Measurements from ENCODE around the gene TM9SF4. TPM values are rescaled to one million over a fixed set of nuclear protein-coding genes. Genes with fewer than 3 reads are reported as not detected.

Gene TM9SF4
- total RNA-seq, 1 donor from 2014 or later, result 46.0 TPM

- Mint-ChIP-seq H3K27me3 (ENCODE audit: unreplicated experiment) (no peaks in the 10 kb centered on the region), H3K9me3 (ENCODE audit: unreplicated experiment) (no peaks in the 10 kb centered on the region), H3K4me1 (ENCODE audit: unreplicated experiment) (peaks cover 30% of the 10 kb centered on the region), H3K4me3 (ENCODE audit: unreplicated experiment) (no peak overlapping the region), H3K27ac (ENCODE audit: unreplicated experiment) (peak overlapping the region; percentile 77), H3K36me3 (ENCODE audit: low read depth, unreplicated experiment) (peaks cover 15% of the 10 kb centered on the region)
- no peak for TF ChIP-seq CTCF (IDR thresholded peaks at IDR 0.05; ENCODE audit: unreplicated experiment)
- no peak for DNase-seq (ENCODE audit: low spot score)
These were observed 43.7 kb downstream of the TM9SF4 start for GRCh38 chr20:32153156-32153665.

DNA sequence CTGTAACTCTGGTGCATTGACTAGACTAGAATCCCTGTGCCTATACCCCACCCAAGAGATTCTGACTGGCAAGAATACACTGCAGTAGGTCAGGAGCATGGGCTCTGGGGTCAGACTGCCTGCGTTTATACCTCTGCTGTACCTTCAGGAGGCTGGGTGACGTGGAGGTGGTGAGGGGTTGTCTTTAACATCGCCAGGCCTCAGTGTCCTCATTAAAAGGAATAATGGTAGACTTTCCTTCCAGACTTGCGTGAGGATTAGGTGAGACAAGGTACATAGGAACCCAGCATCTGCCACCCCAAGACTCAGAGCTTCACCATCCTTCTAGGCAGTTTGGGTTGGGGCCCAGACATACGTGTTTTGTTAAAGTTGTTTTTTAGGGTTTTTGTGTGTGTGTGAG, 44.3 kb downstream of the TM9SF4 start:
- Mint-ChIP-seq H3K36me3 (ENCODE audit: low read depth, unreplicated experiment) (peaks cover 16% of the 10 kb centered on the region), H3K9me3 (ENCODE audit: unreplicated experiment) (no peaks in the 10 kb centered on the region), H3K27ac (ENCODE audit: unreplicated experiment) (no peak overlapping the region), H3K27me3 (ENCODE audit: unreplicated experiment) (no peaks in the 10 kb centered on the region), H3K4me3 (ENCODE audit: unreplicated experiment) (no peak overlapping the region), H3K4me1 (ENCODE audit: unreplicated experiment) (peaks cover 30% of the 10 kb centered on the region)
- no peak for TF ChIP-seq CTCF (IDR thresholded peaks at IDR 0.05; ENCODE audit: unreplicated experiment)
- no peak for DNase-seq (ENCODE audit: low spot score)

DNA sequence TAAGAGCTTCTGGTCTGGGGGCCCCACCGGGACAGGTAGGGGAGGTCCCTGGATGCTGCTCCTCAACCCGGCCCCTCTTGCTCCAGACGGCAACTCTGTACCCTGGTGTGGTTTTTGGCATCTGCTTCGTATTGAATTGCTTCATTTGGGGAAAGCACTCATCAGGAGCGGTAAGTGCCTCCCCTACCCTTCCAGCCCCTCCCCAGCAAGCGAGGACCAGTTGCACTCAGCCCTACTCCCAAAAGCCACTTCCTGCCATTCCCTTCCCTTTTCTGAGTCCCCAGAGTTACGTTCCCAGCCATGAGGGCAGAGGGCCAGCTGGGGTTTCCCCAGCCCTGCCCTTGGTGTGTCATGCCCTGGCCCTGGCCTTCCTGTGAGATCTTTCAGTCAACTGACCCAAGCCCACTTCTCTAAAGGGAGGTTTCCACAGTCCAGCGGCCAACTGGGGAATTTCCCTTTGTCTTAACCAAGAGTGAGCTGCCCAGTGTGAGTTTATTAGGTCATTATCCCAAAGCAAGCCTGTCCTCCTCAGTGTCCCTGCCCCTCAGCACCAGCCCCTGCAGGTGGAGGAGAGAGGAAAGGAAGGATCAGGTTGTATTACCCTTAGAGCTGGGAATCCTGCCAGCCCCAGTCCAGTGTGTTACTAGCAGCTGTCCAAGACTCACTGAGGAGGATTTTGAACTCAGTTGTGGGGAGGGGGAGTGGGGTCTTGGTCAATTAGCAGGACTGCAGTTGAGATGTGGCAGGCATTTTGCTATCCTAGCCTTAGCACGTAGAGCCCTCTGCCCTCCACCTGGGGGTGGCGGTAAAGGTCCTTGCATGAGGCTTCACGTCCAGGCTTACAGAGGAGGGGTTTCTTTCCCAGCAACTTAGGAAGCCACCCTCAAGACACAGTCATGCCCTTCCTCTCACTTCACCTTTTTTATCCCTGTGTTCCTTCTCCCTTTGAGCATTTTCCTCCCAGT, 45.8 kb downstream of the TM9SF4 start:
- Mint-ChIP-seq H3K27ac (ENCODE audit: unreplicated experiment) (peak overlapping the region; percentile 44), H3K4me3 (ENCODE audit: unreplicated experiment) (no peak overlapping the region), H3K36me3 (ENCODE audit: low read depth, unreplicated experiment) (peaks cover 23% of the 10 kb centered on the region)

DNA sequence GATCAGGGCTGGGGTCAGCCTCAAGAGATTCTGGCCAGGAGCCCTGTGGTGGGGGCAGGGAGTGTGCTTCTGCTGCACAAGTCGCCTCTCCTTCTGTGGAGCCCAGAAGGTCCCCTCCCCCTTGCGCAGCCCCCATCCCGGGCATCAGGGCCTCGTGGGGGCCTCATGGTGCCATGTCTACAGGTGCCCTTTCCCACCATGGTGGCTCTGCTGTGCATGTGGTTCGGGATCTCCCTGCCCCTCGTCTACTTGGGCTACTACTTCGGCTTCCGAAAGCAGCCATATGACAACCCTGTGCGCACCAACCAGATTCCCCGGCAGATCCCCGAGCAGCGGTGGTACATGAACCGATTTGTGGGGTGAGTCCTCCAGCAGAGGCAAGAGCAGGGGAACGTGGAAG, 48.1 kb downstream of the TM9SF4 start:
- Mint-ChIP-seq H3K4me1 (ENCODE audit: unreplicated experiment) (peaks cover 30% of the 10 kb centered on the region), H3K27ac (ENCODE audit: unreplicated experiment) (no peak overlapping the region), H3K9me3 (ENCODE audit: unreplicated experiment) (no peaks in the 10 kb centered on the region), H3K4me3 (ENCODE audit: unreplicated experiment) (no peak overlapping the region), H3K36me3 (ENCODE audit: low read depth, unreplicated experiment) (peaks cover 31% of the 10 kb centered on the region), H3K27me3 (ENCODE audit: unreplicated experiment) (no peaks in the 10 kb centered on the region)
- no peak for DNase-seq (ENCODE audit: low spot score)
- TF ChIP-seq CTCF (IDR thresholded peaks at IDR 0.05; ENCODE audit: unreplicated experiment), result no peak

More for the DNA sequence above, 45.8 kb downstream of the TM9SF4 start:
- DNase-seq (ENCODE audit: low spot score), result peak; percentile 63
- TF ChIP-seq CTCF (IDR thresholded peaks at IDR 0.05; ENCODE audit: unreplicated experiment), result no peak
- Mint-ChIP-seq H3K27me3 (ENCODE audit: unreplicated experiment) (no peaks in the 10 kb centered on the region), H3K9me3 (ENCODE audit: unreplicated experiment) (no peaks in the 10 kb centered on the region), H3K4me1 (ENCODE audit: unreplicated experiment) (peaks cover 30% of the 10 kb centered on the region)

DNA sequence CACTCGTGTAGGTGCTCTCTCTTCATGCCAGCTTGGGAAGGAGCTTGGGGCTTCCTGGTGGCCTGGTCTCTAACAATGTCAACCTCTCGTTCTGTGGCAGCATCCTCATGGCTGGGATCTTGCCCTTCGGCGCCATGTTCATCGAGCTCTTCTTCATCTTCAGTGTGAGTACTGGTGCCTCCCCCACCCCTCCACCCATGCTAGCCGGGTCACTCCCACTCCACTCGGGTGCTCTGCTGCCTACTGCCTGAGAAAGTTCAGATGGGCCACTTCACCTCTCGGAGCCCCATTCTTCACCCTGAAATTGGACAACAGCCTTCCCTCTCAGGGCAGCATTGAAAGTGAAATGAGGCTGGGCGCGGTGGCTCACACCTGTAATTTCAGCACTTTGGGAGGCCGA, 48.8 kb downstream of the TM9SF4 start:
- TF ChIP-seq CTCF (IDR thresholded peaks at IDR 0.05; ENCODE audit: unreplicated experiment), result no peak
- Mint-ChIP-seq H3K4me3 (ENCODE audit: unreplicated experiment) (no peak overlapping the region), H3K9me3 (ENCODE audit: unreplicated experiment) (no peaks in the 10 kb centered on the region), H3K27me3 (ENCODE audit: unreplicated experiment) (no peaks in the 10 kb centered on the region), H3K27ac (ENCODE audit: unreplicated experiment) (no peak overlapping the region), H3K36me3 (ENCODE audit: low read depth, unreplicated experiment) (peaks cover 31% of the 10 kb centered on the region), H3K4me1 (ENCODE audit: unreplicated experiment) (peaks cover 24% of the 10 kb centered on the region)
- no peak for DNase-seq (ENCODE audit: low spot score)
